Osteocyte (in vitro differentiated cells): ENCODE measurements around the gene MSH2. TPM values are rescaled to one million over a fixed set of nuclear protein-coding genes. Genes with fewer than 3 reads are reported as not detected.

Experiments used
- DNase-seq: peaks from one replicate; pipeline ENCODE4 v3.0.0; 2021; ENCODE audit warnings: mixed read lengths; ENCODE audit not compliant: unreplicated experiment; ENCODE audit errors: extremely low spot score
- H3K27ac Mint-ChIP-seq: one replicate; pipeline ENCODE4 v1.8.0; 2021; ENCODE audit warnings: mild to moderate bottlenecking, mixed read lengths; ENCODE audit not compliant: unreplicated experiment
- H3K27me3 Mint-ChIP-seq: one replicate; pipeline ENCODE4 v1.8.0; 2021; ENCODE audit warnings: mixed read lengths; ENCODE audit not compliant: unreplicated experiment
- H3K36me3 Mint-ChIP-seq: one replicate; pipeline ENCODE4 v1.8.0; 2021; ENCODE audit warnings: mixed read lengths; ENCODE audit not compliant: unreplicated experiment
- H3K4me1 Mint-ChIP-seq: one replicate; pipeline ENCODE4 v1.8.0; 2021; ENCODE audit warnings: mixed read lengths; ENCODE audit not compliant: unreplicated experiment
- H3K4me3 Mint-ChIP-seq: one replicate; pipeline ENCODE4 v1.8.0; 2021; ENCODE audit warnings: mild to moderate bottlenecking, moderate library complexity, mixed read lengths; ENCODE audit not compliant: unreplicated experiment
- H3K9me3 Mint-ChIP-seq: one replicate; pipeline ENCODE4 v1.8.0; 2021; ENCODE audit warnings: mixed read lengths; ENCODE audit not compliant: unreplicated experiment
- total RNA-seq: library from RNA; stranded (reverse); gene quantifications from 2 replicates; pipeline ENCODE4 v1.2.1, GENCODE V29; 2021
- TF ChIP-seq, protein P1 (sequence below): fragments of 200-600 bp; sonication (generic); IDR thresholded peaks from 2 replicates; pipeline ENCODE4 v1.5.0; 2021; ENCODE audit warnings: antibody characterized with exemption, mild to moderate bottlenecking, moderate library complexity

The MSH2 gene
- total RNA-seq, 1 donor from 2014 or later: 27.0 TPM

DNA sequence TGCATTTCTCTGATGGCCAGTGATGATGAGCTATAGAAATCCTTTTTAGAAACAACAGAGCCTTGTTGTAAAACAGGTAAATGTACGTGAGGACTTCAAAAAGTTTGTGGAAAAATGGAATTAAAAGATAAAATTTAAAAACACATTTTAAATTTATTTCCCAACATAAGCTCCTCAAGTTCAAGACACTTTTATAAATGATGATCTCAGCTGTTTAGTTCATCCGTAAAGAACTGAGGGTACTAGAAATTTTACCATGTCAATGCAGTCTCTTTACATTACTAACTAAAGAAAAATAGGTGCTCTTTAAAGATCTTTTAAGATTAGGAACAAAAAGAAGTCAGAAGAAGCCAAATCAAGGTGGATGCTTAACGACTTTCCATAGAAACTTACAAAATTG is 52.5 kb downstream of the MSH2 start:
- TF ChIP-seq, protein P1, sequence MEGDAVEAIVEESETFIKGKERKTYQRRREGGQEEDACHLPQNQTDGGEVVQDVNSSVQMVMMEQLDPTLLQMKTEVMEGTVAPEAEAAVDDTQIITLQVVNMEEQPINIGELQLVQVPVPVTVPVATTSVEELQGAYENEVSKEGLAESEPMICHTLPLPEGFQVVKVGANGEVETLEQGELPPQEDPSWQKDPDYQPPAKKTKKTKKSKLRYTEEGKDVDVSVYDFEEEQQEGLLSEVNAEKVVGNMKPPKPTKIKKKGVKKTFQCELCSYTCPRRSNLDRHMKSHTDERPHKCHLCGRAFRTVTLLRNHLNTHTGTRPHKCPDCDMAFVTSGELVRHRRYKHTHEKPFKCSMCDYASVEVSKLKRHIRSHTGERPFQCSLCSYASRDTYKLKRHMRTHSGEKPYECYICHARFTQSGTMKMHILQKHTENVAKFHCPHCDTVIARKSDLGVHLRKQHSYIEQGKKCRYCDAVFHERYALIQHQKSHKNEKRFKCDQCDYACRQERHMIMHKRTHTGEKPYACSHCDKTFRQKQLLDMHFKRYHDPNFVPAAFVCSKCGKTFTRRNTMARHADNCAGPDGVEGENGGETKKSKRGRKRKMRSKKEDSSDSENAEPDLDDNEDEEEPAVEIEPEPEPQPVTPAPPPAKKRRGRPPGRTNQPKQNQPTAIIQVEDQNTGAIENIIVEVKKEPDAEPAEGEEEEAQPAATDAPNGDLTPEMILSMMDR: no peak
- H3K36me3 Mint-ChIP-seq: peaks cover 19% of the 10 kb centered on the region
- no peak for DNase-seq
- H3K27ac Mint-ChIP-seq: no peak overlapping the region
- H3K27me3 Mint-ChIP-seq: no peaks in the 10 kb centered on the region
- no peak overlapping the region for H3K4me3 Mint-ChIP-seq
- no peaks in the 10 kb centered on the region for H3K9me3 Mint-ChIP-seq
- H3K4me1 Mint-ChIP-seq: peaks cover 4% of the 10 kb centered on the region

DNA sequence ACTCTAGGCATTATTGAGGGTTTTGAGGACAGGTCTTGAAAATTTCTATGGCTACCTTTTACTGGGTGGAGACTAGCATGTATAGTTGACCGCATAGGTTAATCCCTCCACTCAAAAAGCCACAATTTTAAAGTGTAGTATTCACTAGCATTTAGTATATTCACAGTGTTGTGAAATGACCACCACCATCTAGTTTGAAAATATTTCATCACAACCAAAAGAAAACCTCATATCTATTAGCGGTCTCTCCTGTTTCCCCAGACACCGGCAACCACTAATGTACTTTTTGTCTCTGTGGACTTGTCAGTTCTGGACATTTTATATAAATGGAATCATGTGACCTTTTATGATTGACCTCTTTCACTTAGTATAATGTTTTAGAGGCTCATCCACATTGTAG is 53.9 kb downstream of the MSH2 start:
- H3K4me3 Mint-ChIP-seq: no peak overlapping the region
- no peak for DNase-seq
- H3K36me3 Mint-ChIP-seq: peaks cover 8% of the 10 kb centered on the region
- H3K4me1 Mint-ChIP-seq: peaks cover 4% of the 10 kb centered on the region
- TF ChIP-seq, protein P1: no peak
- H3K27me3 Mint-ChIP-seq: no peaks in the 10 kb centered on the region
- no peaks in the 10 kb centered on the region for H3K9me3 Mint-ChIP-seq
- H3K27ac Mint-ChIP-seq: no peak overlapping the region

DNA sequence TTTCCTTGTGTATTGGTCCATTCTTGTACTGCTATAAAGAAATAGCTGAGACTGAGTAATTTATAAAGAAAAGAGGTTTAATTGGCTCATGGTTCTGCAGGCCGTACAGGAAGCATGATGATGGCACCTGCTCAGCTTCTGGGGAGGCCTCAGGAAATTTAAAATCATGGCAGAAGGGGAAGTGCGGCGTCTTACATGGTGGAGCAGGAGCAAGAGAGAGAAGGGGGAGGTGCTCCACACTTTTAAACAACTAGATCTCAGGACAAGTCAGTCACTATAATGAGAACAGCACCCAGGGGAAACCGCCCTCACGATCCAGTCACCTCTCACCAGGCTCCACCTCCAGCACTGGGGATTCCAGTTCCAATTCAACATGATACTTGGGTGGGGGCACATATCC is 54.3 kb downstream of the MSH2 start:
- TF ChIP-seq, protein P1: no peak
- no peak for DNase-seq
- Mint-ChIP-seq H3K27me3 (no peaks in the 10 kb centered on the region), H3K4me1 (peaks cover 4% of the 10 kb centered on the region), H3K9me3 (no peaks in the 10 kb centered on the region), H3K4me3 (no peak overlapping the region), H3K36me3 (peaks cover 8% of the 10 kb centered on the region), H3K27ac (no peak overlapping the region)

DNA sequence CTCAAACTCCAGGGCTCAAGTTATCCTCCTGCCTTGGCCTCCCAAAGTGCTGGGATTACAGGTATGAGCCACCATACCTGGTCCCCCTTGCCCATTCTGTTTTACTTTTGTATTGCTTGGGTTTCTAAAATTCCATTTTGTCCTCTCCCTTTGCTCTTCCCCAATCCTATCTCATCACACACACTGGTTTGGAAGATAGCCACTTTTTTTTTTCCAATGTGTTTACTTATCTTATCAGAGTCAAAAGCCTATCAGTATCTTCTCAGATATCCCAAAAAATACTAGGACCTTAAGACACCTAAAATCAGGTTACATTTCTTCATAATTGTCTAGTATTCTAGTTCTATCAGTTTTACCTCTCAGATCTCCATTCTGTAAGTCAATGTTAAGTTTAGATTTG is 56.1 kb downstream of the MSH2 start:
- Mint-ChIP-seq H3K9me3 (no peaks in the 10 kb centered on the region), H3K4me3 (no peak overlapping the region)
- TF ChIP-seq, protein P1: no peak

DNA sequence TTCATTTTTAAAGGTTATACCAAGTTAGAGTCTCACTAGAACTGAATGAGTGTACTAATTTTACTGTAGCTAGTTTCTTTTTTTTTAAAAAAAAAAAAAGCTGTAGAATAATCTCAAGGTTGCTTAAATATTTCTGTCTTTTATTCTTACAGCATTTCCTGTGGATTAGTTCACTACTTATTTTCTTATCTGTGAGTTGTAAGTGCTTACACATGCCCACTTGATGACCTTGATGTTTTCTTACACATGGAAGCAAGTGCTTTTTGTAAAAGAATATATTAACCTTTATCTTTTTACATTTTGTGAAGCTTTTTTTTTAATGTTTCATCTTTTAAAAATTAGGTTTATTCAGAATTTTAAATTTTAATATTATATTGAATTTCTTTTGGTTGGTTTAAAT is 57.8 kb downstream of the MSH2 start:
- peaks cover 4% of the 10 kb centered on the region for H3K4me1 Mint-ChIP-seq
- peaks cover 15% of the 10 kb centered on the region for H3K36me3 Mint-ChIP-seq
- no peaks in the 10 kb centered on the region for H3K9me3 Mint-ChIP-seq
- H3K27me3 Mint-ChIP-seq: no peaks in the 10 kb centered on the region
- TF ChIP-seq, protein P1: no peak
- H3K27ac Mint-ChIP-seq: no peak overlapping the region
- no peak overlapping the region for H3K4me3 Mint-ChIP-seq
- no peak for DNase-seq

More for the DNA sequence above, 56.1 kb downstream of the MSH2 start:
- H3K36me3 Mint-ChIP-seq: peaks cover 13% of the 10 kb centered on the region
- peaks cover 4% of the 10 kb centered on the region for H3K4me1 Mint-ChIP-seq
- no peak for DNase-seq
- H3K27me3 Mint-ChIP-seq: no peaks in the 10 kb centered on the region
- H3K27ac Mint-ChIP-seq: no peak overlapping the region
